ENCODE results near the gene ZNF638. TPM values are rescaled to one million over a fixed set of nuclear protein-coding genes. Genes with fewer than 3 reads are reported as not detected.
"Not testable (repeated sequence)": the region's sequence is repeated elsewhere in the genome, so short reads cannot be mapped to it uniquely, and the experiment has no call there.

Gene ZNF638
- total and polyA plus RNA-seq, 4 donors: 24.8 to 151 (median 56.1) TPM

GRCh38 chr2:71313016-71313766 is 18.4 kb upstream of the ZNF638 start:
- H3K4me1 ChIP-seq (ENCODE audit: control insufficient read depth in 4 of 4, insufficient read depth in 4 of 4, low read length in 3 of 4): no peaks in the 10 kb centered on the region
- DNase-seq (ENCODE audit: low spot score): no peak
- no peaks in the 10 kb centered on the region for H3K27me3 ChIP-seq (ENCODE audit: control insufficient read depth in 4 of 4, insufficient read depth in 4 of 4, low read length in 3 of 4)
- no peak overlapping the region for H3K27ac ChIP-seq (ENCODE audit: low read depth in 1 of 2, low read length in 2 of 2)
- H3K9ac ChIP-seq (ENCODE audit: low read depth in 1 of 2, low read length in 2 of 2): no peak overlapping the region
- H3K36me3 ChIP-seq (ENCODE audit: control insufficient read depth in 4 of 4, insufficient read depth in 3 of 4, low read depth in 1 of 4, low read length in 3 of 4): no peaks in the 10 kb centered on the region
- no peak overlapping the region for H3K4me3 ChIP-seq (ENCODE audit: low read depth in 1 of 3, low read length in 3 of 3)
- peaks cover 0 to 4% (median 1%) of the 10 kb centered on the region in 4 donors for H3K9me3 ChIP-seq (ENCODE audit: control insufficient read depth in 4 of 4, low read length in 3 of 4)
- TF ChIP-seq REST (IDR thresholded peaks at IDR 0.05) (no peak), NR2F2 (IDR thresholded peaks at IDR 0.05) (no peak), MAX (IDR thresholded peaks at IDR 0.05) (no peak), EGR1 (IDR thresholded peaks at IDR 0.05; ENCODE audit: low read depth in 2 of 2) (no peak), YY1 (IDR thresholded peaks at IDR 0.05) (no peak), ATF3 (IDR thresholded peaks at IDR 0.05) (no peak), RAD21 (IDR thresholded peaks at IDR 0.05) (no peak), HNF4G (IDR thresholded peaks at IDR 0.05) (no peak)
- 91% methylated on average over 9 of the region's 9 CpGs for WGBS

GRCh38 chr2:71317060-71317459 is 14.5 kb upstream of the ZNF638 start:
- H3K9me3 ChIP-seq (ENCODE audit: control insufficient read depth in 4 of 4, low read length in 3 of 4): peaks cover 0 to 8% (median 1%) of the 10 kb centered on the region in 4 donors
- no peak for DNase-seq (ENCODE audit: low spot score)
- WGBS: 85% methylated on average over 4 of the region's 4 CpGs

GRCh38 chr2:71317900-71318299 is 13.7 kb upstream of the ZNF638 start:
- not testable (repeated sequence) for H3K27me3 ChIP-seq (ENCODE audit: control insufficient read depth in 4 of 4, insufficient read depth in 4 of 4, low read length in 3 of 4); H3K27ac ChIP-seq (ENCODE audit: low read depth in 1 of 2, low read length in 2 of 2); H3K4me1 ChIP-seq (ENCODE audit: control insufficient read depth in 4 of 4, insufficient read depth in 4 of 4, low read length in 3 of 4); DNase-seq (ENCODE audit: low spot score); H3K9ac ChIP-seq (ENCODE audit: low read depth in 1 of 2, low read length in 2 of 2); H3K36me3 ChIP-seq (ENCODE audit: control insufficient read depth in 4 of 4, insufficient read depth in 3 of 4, low read depth in 1 of 4, low read length in 3 of 4); H3K9me3 ChIP-seq (ENCODE audit: control insufficient read depth in 4 of 4, low read length in 3 of 4); H3K4me3 ChIP-seq (ENCODE audit: low read depth in 1 of 3, low read length in 3 of 3)
- 93% methylated on average over 4 of the region's 4 CpGs for WGBS

More at GRCh38 chr2:71317060-71317459, 14.5 kb upstream of the ZNF638 start:
- TF ChIP-seq CTCF (IDR thresholded peaks at IDR 0.05; ENCODE audit: low read depth, low read length, missing input control) (no peak), FOXA2 (IDR thresholded peaks at IDR 0.05) (no peak), RXRA (IDR thresholded peaks at IDR 0.05) (no peak), SP1 (IDR thresholded peaks at IDR 0.05) (no peak), MAX (IDR thresholded peaks at IDR 0.05) (no peak)
- H3K27ac ChIP-seq (ENCODE audit: low read depth in 1 of 2, low read length in 2 of 2): no peak overlapping the region
- H3K4me3 ChIP-seq (ENCODE audit: low read depth in 1 of 3, low read length in 3 of 3): no peak overlapping the region
- H3K36me3 ChIP-seq (ENCODE audit: control insufficient read depth in 4 of 4, insufficient read depth in 3 of 4, low read depth in 1 of 4, low read length in 3 of 4): no peaks in the 10 kb centered on the region
- no peaks in the 10 kb centered on the region for H3K4me1 ChIP-seq (ENCODE audit: control insufficient read depth in 4 of 4, insufficient read depth in 4 of 4, low read length in 3 of 4)
- H3K27me3 ChIP-seq (ENCODE audit: control insufficient read depth in 4 of 4, insufficient read depth in 4 of 4, low read length in 3 of 4): no peaks in the 10 kb centered on the region
- no peak overlapping the region for H3K9ac ChIP-seq (ENCODE audit: low read depth in 1 of 2, low read length in 2 of 2)
